Esophagus squamous epithelium (tissue), 5 donors: ENCODE results near the gene ZFAND3. TPM values are rescaled to one million over a fixed set of nuclear protein-coding genes. Genes with fewer than 3 reads are reported as not detected.
A peak's percentile ranks its signal among the peaks of the same experiment; 100 is the strongest.

Experiments used
- DNase-seq: peaks from one replicate; lab custom pipeline; 2025; lab: John Stamatoyannopoulos, UW
- H3K27ac ChIP-seq, 4 donors: fragments of 200-600 bp; sonication (generic); one replicate each; pipeline ENCODE4 v1.5.1; 2016 to 2019; ENCODE audit warnings: mild to moderate bottlenecking in 1 of 4
- H3K27me3 ChIP-seq, 4 donors: fragments of 200-600 bp; sonication (generic); 1 replicate in 3 of 4; 2 replicates in 1 of 4; pipeline versions ENCODE4 v1.5.1 to v1.6.0; 2017 to 2021; ENCODE audit warnings: antibody characterized with exemption in 1 of 4
- H3K36me3 ChIP-seq, 3 donors: fragments of 200-600 bp; sonication (generic); one replicate each; pipeline ENCODE4 v1.5.1; 2016 to 2019
- H3K4me1 ChIP-seq, 3 donors: fragments of 200-600 bp; sonication (generic); one replicate each; pipeline ENCODE4 v1.5.1; 2017 to 2019
- H3K4me3 ChIP-seq, 4 donors: fragments of 200-600 bp; sonication (generic); 1 replicate in 3 of 4; 2 replicates in 1 of 4; pipeline ENCODE4 v1.5.1; 2016 to 2019; ENCODE audit warnings: mild to moderate bottlenecking in 2 of 4, moderate library complexity in 1 of 4
- H3K9me3 ChIP-seq, 3 donors: fragments of 200-600 bp; sonication (generic); one replicate each; pipeline ENCODE4 v1.5.1; 2016 to 2019
- POLR2A ChIP-seq, 4 donors: fragments of 450-650 bp; IDR thresholded peaks; one replicate each; pipeline ENCODE4 v1.6.1; 2017; ENCODE audit warnings: antibody characterized with exemption in 4 of 4, mild to moderate bottlenecking in 4 of 4, moderate library complexity in 3 of 4
- WGBS, 2 donors: methylation state at CpG; one replicate each; pipeline ENCODE4 v1.1.5; 2018; 5-methylcytosine and 5-hydroxymethylcytosine counted together
- intact Hi-C: fragments of 100-400 bp; cut with DNase I; formaldehyde crosslinking; loops from one replicate; pipeline ENCODE4 v1.15.0; 2022
- total RNA-seq, 4 donors: library from RNA; depleted of rRNA; stranded (reverse); fragments of >200 nt; gene quantifications; one replicate each; pipeline ENCODE4 v1.1.0, GENCODE V29; 2016
- TF ChIP-seq, protein P1 (sequence below), 6 experiments: fragments of 450-650 bp in 4 of 6; fragments of 200-600 bp in 2 of 6; sonication (generic) in 2 of 6; IDR thresholded peaks; one replicate each; pipeline ENCODE4 v1.5.1; 2016 to 2019; ENCODE audit warnings: antibody characterized with exemption in 6 of 6, mild to moderate bottlenecking in 4 of 6, moderate library complexity in 4 of 6
- donor health status: DM: yes; HTN: yes; CAD: no.

The ZFAND3 gene
- total RNA-seq, 4 donors from 2014 or later, result 15.7 to 23.8 (median 20.9) TPM

DNA sequence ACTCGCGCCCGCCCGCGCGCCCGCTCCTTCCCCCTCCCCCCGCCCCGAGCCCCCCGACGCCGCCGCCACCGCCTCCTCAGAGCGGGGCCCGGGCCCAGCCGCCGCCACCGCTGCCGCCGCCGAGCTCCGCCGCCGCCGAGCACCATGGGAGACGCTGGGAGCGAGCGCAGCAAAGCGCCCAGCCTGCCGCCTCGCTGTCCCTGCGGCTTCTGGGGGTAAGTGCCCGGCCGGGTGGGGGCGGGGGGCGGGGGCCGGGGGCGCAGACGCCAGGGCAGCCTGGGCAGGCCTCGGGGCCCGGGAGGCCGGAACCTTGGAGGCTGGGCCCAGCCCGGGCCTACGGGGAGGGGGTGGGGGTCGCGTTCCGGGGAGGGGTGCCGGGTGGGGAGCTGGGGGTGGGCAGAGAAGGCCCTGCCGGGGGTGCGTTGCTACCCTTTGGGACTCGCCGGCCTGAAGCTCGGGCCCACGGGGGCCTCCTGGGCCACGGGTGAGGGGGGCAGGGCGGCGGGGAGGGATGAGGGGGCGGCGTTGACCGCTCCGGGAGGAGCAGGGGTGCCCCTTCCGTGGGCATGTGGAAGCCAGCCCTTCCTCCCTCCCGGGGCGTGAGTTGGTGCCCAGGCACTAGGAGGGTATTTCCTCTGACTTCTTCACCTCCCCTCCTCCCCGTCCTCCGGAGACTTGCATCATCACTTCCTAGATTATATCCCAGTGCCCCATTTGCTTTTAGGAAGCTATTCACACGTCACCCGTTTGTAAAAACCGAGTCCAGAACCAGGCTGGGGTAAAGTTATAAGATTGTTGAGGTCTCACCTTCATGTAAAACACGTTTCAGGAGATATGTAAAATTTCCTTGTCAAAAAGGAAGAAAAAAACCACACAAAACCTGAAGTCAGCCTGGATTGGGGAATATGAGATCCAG, 533 bp downstream of the ZFAND3 start:
- Histone ChIP-seq H3K9me3 (no peaks in the 10 kb centered on the region), H3K4me1 (peaks cover 29 to 64% (median 38%) of the 10 kb centered on the region in 3 donors), H3K27me3 (no peaks in the 10 kb centered on the region), H3K27ac (peak overlapping the region; percentile 96 to 100 (median 98)), H3K4me3 (peak overlapping the region; percentile 82 to 97 (median 94)), H3K36me3 (no peaks in the 10 kb centered on the region)
- no peak for DNase-seq
- no peak for TF ChIP-seq POLR2A (IDR thresholded peaks at IDR 0.05)
- 0% methylated on average over 5 to 9 of the region's 71 CpGs for WGBS, 2 donors
- intact Hi-C loops, result no loop called here

DNA sequence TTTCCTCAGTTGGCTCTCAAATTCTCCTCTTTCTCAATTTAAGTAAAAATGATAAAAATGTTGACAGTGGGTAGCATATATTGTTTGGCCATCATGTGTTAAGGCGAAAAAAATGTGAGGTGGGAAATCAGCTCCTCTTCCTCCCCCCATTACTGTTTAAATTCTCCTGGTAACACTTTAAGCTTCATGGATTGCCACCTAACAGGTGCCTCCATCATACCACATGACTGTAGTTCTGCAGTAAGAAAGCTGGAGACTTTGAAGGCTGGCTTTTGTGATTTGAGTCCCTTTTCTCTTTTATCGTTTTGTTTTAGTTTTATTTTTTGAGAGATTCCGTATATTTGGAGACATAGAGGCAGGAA, 1.2 kb downstream of the ZFAND3 start:
- Histone ChIP-seq H3K9me3 (no peaks in the 10 kb centered on the region), H3K27me3 (no peaks in the 10 kb centered on the region), H3K36me3 (no peaks in the 10 kb centered on the region), H3K4me3 (peak overlapping the region; percentile 82 to 97 (median 94)), H3K4me1 (peaks cover 29 to 71% (median 38%) of the 10 kb centered on the region in 3 donors), H3K27ac (peak overlapping the region; percentile 96 to 100 (median 98))
- WGBS, 2 donors, result 33 to 34% methylated on average over 3 of the region's 3 CpGs
- intact Hi-C loops, result no loop called here
- DNase-seq, result no peak
- TF ChIP-seq, protein P1, sequence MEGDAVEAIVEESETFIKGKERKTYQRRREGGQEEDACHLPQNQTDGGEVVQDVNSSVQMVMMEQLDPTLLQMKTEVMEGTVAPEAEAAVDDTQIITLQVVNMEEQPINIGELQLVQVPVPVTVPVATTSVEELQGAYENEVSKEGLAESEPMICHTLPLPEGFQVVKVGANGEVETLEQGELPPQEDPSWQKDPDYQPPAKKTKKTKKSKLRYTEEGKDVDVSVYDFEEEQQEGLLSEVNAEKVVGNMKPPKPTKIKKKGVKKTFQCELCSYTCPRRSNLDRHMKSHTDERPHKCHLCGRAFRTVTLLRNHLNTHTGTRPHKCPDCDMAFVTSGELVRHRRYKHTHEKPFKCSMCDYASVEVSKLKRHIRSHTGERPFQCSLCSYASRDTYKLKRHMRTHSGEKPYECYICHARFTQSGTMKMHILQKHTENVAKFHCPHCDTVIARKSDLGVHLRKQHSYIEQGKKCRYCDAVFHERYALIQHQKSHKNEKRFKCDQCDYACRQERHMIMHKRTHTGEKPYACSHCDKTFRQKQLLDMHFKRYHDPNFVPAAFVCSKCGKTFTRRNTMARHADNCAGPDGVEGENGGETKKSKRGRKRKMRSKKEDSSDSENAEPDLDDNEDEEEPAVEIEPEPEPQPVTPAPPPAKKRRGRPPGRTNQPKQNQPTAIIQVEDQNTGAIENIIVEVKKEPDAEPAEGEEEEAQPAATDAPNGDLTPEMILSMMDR (IDR thresholded peaks at IDR 0.05), result no peak
- TF ChIP-seq POLR2A (IDR thresholded peaks at IDR 0.05), result no peak

DNA sequence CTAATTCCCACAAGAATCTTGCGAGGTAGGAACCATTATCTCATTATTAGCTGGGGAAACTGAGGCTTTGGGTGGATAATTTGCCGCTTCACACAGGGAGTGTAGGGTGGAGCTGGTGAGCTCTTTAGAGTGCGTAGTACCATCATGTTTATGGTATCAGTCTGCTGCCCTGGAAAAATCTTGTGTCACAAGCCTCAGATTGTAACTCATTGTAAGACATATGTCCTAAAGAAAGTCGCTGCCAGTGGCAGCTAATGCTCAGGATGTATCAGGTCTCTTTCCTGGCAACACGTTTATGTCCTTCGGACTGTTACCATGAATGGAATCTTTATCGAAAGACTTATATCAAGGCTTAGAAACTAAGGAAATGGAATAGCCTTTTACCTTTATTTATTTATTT, 1.9 kb downstream of the ZFAND3 start:
- 70 to 76% methylated on average over 7 of the region's 7 CpGs for WGBS, 2 donors
- intact Hi-C loops, result no loop called here
- Histone ChIP-seq H3K27me3 (no peaks in the 10 kb centered on the region), H3K27ac (no peak overlapping the region), H3K36me3 (no peaks in the 10 kb centered on the region), H3K4me3 (peak overlapping the region in 2 of 4 donors; percentile 2 to 97), H3K4me1 (peaks cover 29 to 78% (median 40%) of the 10 kb centered on the region in 3 donors), H3K9me3 (no peaks in the 10 kb centered on the region)
- TF ChIP-seq, protein P1 (IDR thresholded peaks at IDR 0.05), result no peak
- TF ChIP-seq POLR2A (IDR thresholded peaks at IDR 0.05), result no peak
- DNase-seq, result no peak

DNA sequence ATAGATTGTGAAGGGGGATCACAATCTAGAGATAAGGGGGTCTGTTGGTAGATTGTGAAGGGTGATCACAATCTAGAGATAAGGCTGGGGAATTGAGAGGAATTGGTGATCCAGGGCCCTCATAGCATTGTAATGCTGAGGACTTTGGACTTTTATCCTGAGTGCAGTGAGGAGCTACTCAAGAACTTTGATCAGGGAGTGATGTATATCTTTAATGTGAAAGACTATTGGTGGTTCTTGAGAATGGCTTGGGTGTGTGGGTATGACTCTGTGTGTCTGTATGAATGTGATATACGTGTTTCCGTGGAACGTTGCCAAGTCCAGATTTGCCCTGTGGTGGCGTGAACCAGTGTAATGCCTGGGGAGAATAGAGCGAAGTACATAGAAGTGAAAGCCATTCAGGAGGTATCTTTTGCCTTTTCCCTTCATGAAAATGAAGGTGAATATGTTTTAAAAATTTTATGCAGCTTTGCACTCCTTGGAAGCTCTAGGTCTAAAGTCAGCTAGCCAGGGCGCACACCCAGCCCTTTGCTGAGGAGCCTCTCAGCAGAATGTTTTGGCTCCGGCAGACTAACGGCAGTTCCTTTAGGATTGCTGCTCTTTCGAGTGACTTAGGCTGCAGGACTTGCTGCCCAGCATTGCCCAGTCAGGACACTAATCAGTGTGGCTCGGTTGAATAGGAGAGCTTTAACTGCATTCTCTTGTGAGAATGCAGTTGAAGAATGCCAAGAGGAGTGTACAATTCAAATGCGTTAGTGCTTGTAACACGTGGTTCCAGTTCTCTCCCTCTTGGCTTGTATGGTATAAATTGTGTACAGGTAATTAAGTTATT, 3.5 kb downstream of the ZFAND3 start:
- Histone ChIP-seq H3K36me3 (no peaks in the 10 kb centered on the region), H3K4me3 (peak overlapping the region in 3 of 4 donors; percentile 7 to 36 (median 18)), H3K27me3 (no peaks in the 10 kb centered on the region), H3K27ac (peak overlapping the region; percentile 7 to 71 (median 36)), H3K9me3 (no peaks in the 10 kb centered on the region), H3K4me1 (peaks cover 23 to 82% (median 41%) of the 10 kb centered on the region in 3 donors)
- WGBS, 2 donors, result 19 to 35% methylated on average over 10 to 12 of the region's 12 CpGs
- TF ChIP-seq, protein P1 (IDR thresholded peaks at IDR 0.05), result peak in 1 of 6 experiments; percentile 10
- TF ChIP-seq POLR2A (IDR thresholded peaks at IDR 0.05), result no peak
- intact Hi-C loops, result no loop called here
- DNase-seq, result no peak

DNA sequence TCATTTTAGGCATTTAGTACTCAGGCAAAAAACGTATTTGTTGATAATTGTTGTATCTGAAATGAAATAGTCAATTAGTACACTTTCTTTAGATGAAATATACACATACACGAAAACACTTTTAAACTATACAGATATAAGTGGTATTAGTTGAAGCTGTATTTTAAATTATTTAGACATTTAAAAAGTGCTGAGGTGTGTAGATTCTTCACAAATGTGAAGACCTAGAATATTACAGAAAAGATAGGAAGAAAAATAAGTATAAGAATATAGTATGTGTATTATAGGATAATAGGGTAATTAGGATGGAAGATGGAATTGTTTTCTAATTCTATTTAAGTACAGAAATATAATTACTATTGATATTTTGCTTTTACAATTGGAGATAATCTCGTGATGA, 4.6 kb downstream of the ZFAND3 start:
- H3K9me3 ChIP-seq, result no peaks in the 10 kb centered on the region
- 67 to 72% methylated on average over 3 of the region's 3 CpGs for WGBS, 2 donors

More for the DNA sequence above, 4.6 kb downstream of the ZFAND3 start:
- H3K36me3 ChIP-seq, result no peaks in the 10 kb centered on the region
- no peak for DNase-seq
- no peak overlapping the region for H3K4me3 ChIP-seq
- intact Hi-C loops, result no loop called here
- peaks cover 20 to 88% (median 42%) of the 10 kb centered on the region in 3 donors for H3K4me1 ChIP-seq
- H3K27me3 ChIP-seq, result no peaks in the 10 kb centered on the region
- TF ChIP-seq, protein P1 (IDR thresholded peaks at IDR 0.05), result no peak
- TF ChIP-seq POLR2A (IDR thresholded peaks at IDR 0.05), result no peak
- no peak overlapping the region for H3K27ac ChIP-seq
